Myocyte (in vitro differentiated cells): ENCODE results near the gene UBN1. TPM values are rescaled to one million over a fixed set of nuclear protein-coding genes. Genes with fewer than 3 reads are reported as not detected.

Experiments
- DNase-seq: peaks from one replicate; pipeline ENCODE4 v3.0.0-alpha.2; 2012; ENCODE audit warnings: low read depth
- total RNA-seq: library from RNA; depleted of rRNA; stranded (reverse); fragments of >200 nt; gene quantifications from 2 replicates; pipeline ENCODE4 v1.2.3, GENCODE V29; 2014

The UBN1 gene
- total RNA-seq, 1 donor from 2014 or later: 35.4 TPM

DNA sequence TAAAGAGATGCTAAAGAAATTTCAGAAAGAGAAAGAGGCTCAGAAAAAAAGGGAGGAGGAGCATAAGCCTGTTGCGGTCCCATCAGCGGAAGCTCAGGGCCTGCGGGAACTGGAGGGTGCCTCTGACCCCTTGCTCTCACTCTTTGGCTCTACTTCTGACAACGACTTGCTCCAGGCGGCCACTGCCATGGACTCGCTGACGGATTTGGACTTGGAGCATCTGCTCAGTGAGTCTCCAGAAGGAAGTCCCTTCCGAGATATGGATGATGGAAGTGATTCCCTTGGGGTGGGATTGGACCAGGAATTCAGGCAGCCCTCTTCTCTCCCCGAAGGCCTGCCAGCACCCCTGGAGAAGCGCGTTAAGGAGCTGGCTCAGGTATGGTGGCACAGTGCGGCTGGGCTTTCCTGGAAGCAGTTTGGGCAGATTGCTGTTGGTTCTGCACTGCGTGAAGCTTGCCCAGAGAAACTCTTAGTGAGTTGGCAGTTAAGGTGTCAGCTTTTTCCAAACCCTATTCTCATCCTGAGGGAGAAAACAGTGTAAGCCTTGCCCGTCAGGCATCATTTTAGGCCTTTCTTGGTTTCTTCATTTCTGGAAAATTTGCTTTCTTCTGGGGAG is 13.6 kb downstream of the UBN1 start:
- no peak for DNase-seq

DNA sequence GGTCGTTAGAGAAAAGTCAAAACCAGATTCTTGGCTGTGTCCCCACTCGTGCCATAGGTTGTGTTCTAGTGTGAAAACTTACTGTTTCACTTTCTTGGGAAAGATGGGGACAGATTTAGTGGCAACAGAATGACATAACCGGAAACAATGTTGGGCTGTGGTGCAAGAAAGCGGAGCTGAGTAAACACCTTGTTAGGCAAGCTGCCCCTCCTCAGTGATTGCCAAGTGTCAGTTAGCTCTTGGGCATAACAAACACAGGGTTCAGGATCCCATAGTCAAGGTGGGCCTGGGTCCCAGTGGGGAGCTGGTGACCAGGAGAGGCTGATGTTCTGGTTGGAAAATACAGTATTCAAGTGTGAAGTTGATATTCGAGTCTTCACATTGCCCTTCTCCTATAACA is 15.4 kb downstream of the UBN1 start:
- DNase-seq: no peak

DNA sequence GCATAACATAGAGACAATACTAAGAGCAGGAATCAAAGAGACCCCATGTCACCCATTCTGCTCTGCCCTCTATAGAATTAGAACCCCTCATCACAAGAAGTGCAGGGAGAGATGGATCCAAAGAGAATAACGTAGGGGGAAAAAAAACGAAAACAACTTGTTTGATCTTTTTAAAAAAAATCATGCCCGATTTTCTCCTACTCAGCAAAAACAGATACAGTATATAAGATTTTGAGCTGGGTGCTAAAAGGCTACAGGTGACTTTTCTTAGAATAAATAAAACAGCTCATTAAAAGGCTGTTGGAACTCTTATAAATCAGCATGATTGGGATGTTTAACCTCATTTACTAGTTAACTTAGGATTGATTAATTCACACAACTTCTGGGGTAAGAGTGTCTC is 17.4 kb downstream of the UBN1 start:
- DNase-seq: no peak

DNA sequence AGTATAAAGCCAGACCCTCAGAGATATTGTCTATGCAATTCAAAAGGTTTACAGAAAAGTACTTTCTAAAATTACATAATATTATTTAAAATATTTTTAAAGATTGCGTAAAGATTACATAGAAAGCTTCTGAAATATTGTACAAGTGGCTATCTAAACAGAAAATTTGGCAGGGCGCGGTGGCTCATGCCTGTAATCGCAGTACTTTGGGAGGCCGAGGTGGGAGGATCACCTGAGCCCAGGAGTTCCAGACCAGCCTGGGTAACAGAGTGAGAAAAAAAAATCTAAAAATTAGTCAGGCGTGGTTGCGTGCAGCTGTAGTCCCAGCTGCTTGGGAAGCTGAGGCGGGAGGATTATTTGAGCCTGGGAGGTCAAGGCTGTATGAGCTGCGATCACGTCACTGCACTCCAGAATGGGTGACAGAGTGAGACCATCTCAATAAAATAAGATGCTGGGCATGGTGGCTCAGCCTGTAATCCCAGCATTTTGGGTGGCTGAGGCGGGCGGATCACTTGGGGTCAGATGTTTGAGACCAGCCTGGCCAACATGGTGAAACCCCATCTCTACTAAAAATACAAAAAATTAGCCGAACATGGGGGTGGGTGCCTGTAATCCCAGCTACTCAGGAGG is 18.1 kb downstream of the UBN1 start:
- no peak for DNase-seq

DNA sequence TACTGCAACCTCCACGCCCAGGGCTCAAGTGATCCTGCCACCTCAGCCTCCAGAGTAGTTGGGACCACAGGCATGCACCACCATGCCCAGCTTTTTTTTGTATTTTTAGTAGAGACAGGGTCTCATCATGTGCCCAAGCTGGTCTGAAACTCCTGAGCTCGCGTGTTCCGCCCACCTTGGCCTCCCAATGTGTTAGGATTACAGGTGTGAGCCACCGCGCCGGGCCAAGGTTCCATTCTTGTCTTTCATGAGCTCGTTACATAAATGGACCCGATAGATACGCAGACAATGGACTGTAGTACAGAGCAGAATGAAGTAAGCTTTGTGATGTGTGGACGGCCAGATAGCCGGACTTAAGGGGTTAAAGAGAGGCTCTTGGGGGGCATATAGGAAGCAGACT is 19.3 kb downstream of the UBN1 start:
- DNase-seq: no peak

DNA sequence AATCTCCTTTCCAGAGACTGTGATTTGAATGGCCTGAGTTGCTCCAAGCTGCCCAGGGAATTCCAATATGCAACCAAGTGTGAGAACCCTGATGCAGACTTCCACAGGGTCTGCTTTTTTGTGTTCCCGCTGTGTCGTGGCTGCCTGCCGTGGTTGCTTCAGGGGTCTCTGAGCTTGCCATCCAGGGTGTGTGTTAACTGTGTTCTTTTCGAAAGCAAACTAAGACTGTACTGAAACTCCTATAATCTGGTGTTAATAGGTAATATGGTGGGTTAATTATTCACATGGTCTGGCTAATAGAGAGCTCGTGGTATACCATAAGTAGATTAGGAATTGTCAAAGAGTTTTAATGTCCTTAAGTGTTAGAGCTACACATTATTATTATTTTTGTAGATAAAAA is 20.7 kb downstream of the UBN1 start:
- no peak for DNase-seq

DNA sequence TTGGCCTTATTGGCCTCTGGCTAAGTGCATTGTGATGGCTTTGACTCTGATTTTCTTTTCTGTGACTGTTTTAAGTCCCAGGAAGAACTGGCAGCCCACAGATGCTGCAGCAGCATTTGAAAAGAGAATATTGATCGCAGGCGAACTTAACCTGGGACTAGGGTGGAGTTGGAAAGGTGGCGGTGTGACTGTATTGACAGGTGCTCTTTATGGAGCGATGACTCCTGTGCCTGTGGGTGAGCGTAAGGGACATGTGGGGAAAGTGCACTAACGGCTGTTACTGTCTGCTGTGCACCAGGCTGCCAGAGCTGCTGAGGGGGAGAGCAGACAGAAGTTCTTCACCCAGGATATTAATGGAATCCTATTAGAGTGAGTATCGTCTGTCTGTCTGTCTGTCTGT is 21.3 kb downstream of the UBN1 start:
- DNase-seq: no peak

DNA sequence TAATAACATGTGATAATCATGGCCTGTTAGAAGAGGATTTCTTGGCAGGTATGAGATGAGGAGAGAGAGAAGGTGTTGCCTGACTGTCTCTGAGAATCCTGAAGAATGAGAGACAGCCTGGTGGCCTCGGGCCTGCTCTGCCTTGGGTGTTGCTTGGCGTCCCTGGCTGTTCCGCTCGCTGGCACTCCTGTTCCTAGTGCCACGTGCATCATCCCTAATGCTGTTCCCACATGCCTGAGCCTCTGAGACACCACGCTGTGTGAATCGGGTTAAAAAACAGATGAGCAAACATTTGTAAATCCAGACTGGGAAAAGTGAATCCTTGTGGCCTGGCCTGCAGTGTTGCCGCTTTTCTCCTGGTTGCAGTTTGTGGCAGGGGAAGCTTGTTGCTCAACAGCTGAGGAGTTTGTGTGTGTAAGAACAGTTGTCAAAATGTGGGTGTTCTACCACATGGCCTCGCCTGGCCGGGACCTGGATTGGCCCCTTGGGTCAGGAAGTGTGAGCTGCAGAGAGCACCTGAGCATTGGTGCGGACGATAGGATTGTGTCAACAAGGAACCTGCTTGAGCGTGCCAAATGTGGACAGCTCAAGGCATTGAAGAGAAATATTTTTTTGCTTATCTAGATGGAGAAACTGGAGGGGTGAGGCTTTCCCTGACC is 22.0 kb downstream of the UBN1 start:
- DNase-seq: peak; percentile 43

DNA sequence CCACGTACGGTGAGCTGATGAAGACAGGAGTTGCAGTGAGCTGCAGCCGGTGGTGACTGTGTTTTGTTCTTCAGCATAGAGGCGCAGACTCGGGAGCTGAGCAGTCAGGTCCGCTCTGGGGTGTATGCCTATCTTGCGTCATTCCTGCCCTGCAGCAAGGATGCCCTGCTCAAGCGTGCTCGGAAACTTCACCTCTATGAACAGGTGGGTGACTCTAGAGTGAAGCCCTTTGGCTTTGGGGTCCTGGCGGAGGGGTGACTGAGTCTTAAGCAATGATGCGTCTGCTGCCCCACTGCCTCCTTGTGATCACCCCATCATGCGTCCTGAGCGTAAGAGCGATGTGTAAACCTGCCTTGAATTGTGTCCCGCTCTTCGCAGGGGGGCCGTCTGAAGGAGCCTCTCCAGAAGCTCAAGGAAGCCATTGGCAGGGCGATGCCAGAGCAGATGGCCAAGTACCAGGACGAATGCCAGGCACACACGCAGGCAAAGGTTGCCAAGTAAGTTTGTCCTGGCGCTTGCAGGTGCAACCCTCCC is 22.9 kb downstream of the UBN1 start:
- no peak for DNase-seq

DNA sequence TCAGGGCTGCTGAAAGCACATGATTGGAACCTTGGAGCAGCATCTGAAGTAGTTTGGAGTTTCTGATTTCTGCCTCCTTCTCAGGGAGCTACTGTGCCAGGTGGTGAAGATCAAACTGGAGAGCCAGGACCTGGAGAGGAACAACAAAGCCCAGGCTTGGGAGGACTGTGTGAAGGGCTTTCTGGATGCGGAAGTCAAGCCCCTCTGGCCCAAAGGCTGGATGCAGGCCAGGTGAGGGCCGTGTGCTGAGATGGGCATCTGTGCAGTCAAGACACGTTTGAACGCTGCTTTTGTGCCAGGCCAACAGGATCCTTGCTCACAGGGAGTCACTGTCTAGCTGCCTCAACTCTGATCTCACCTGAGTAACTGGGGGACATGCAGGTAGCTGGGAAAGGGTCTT is 23.8 kb downstream of the UBN1 start:
- DNase-seq: no peak

DNA sequence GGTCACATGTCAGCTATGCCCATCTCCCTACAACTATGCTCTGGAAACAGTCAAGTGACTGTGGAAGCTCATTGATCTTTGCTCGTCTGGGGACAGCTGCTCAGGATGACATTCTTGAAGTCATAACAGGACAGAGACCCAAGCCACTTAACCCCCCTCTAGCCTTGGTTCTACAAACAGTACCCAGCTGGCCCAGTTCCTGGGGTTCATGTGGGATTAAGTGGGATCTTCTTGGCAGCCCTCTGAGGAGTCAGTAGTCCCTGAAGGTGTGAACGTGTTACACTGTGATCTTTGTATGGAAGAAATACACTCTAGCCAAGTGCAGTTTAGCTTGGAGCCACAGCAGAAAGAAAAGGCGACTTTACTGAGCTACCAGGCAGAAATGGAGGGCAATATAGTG is 25.8 kb downstream of the UBN1 start:
- no peak for DNase-seq

DNA sequence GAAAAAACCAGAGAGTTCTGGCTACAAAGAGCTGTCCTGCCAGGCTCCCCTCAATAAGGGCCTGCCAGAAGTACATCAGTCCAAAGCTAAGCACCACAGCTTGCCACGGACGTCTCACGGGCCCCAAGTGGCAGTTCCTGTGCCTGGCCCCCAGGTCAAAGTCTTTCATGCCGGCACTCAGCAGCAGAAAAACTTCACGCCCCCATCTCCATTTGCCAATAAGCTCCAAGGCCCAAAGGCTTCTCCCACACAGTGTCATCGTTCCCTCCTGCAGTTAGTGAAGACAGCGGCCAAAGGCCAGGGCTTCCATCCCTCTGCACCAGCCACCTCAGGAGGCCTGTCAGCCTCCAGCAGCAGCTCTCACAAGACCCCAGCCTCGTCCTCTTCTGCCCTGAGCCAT is 27.4 kb downstream of the UBN1 start:
- no peak for DNase-seq

DNA sequence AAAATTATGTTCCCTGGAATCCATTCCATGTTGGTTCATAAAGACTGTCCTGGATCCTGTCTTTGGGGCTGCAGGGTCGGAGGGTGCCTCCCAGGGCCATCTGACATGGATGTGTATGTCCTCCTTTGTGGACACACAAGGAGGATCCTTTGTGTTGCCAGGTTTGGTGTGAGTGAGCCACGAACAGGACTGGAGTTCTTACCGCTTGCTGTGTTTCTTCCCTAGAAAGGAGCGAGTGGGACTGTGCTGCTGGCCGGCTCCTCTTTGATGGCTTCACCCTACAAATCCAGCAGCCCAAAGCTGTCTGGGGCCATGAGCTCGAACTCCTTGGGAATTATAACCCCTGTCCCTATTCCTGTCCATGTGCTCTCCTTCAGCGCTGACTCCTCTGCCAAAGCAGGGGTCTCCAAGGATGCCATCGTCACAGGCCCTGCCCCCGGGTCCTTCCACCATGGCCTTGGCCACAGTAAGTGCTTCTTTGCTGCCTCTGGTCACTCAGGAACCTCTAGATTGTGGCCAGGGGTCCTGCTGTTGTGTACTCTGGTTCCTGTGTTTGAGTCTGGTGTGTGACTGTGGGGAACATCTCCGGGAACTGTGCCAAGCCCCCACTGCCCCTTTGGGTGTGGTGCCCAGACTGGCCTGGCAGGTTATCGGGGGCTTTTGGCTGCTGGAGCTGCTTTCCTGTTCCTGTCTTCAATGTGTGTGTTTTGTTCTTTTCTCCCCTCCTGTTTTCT is 29.5 kb downstream of the UBN1 start:
- no peak for DNase-seq

DNA sequence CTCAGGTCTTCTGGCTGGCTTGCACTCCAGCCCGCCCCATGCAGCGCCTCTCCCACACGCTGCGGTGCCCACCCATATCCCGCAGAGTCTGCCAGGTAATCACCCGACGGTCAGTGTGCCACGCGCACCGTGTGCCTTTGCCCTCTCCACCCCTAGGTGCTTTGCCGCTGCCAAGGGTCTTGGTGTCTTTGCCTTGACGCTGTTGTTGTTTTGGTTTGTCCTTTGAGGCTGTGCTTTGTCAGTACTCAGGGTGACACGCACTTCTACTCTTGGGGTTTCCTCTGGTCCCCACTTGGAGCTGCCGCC is 30.1 kb downstream of the UBN1 start:
- no peak for DNase-seq

DNA sequence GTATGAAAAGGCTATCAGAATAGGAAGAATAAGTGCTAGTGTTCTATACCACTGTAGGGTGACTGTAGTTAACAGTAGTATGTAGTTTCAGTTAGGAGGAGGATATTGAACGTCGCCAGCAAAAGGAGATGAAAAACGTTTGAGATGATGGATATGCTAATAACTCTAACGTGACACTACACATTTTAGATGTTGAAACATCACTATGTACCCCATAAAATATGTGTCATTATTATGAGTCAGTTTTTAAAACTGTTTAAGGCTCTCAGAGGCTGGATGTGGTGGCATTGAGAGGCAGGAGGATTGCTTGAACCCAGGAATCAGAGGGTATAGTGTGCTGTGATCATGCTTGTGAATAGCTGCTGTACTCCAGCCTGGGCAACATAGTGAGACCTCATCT is 31.8 kb downstream of the UBN1 start:
- no peak for DNase-seq

DNA sequence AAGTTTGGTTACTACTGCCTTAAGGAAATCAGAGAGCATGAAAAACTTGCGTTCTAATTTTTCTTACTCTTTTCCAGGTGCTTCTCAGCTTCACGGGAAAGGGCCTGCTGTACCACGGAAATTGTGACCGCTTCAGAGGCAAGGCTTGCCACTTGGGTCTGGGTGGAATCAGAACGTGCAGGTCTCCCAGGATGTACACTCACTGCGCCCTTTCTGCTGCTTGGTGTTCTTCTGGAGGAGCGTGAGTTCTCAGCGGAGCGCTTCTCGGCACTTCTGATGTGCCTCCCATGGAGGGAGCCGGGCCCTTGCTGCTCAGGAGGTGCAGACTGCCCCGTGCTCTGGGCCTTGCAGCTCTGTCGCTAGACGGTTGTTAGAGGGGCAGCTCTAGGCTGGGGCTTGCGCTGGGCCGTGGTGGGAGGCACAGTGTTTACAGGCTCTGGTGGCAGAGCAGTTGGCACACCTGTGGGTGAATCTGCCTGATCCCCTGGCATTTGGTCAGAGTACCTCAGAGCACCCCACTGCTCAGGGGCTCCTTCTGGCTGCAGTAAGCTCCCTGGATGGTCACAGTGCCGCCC is 32.8 kb downstream of the UBN1 start:
- DNase-seq: no peak

DNA sequence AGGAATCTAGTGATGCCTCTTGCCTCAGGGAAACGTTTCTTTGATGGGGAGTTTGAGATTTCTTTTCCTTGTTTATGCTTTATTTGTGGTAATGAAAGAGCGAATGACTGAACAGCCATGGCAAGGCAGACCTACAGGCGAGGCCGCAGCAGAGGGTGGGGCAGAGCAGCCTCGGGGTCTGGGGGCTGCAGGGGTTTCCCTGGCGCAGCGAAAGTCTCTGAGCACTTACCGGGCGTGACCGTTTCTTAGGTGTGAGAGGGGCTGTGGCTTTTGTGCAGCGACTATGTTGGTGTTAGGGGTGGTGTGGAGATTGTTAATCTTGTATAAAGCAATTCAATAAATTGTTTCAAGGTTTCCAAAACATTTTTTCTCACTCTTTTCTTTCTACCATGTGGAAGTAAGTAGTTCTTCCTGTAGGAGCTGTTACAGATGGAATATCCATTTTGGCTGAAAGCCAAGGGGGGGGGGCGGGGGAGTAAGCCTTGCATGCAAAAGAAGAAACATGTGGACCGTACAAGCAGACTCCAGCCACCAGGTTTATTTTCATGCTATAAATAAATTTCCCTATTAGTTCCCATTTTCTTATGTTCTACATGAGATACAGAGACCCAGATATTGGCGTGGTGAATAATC is 34.8 kb downstream of the UBN1 start:
- DNase-seq: no peak

DNA sequence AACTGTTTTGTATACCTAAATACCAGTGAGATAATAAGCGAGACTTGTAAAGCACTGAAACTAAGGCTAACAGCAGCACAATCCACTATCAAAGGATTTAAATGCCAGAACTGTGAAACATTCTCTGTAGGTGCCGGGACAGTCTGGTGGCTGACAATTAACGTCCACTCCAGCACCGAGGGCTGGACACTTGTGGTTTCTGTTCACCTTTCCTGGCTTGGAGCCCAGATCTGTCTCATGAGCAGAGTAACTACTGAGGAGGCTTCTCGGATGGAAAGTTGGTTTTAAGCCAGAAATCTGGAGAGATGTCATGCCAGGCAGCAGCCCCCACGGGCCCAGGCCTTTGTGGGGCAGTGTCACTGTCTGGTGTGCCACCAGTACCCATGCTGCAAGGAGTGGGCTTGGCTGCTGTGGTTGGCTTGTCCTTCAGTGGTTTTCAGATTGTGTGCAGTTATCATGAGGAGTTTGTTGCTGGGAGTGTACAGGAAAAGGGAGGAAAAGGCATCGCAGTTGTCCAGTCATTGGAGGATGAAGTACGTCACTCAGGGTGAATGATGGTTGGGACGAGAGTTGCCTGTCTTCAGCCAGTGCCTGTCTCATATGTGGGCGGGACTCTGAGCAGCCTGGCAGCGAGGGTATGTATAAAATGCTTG is 35.5 kb downstream of the UBN1 start:
- DNase-seq: peak; percentile 74

DNA sequence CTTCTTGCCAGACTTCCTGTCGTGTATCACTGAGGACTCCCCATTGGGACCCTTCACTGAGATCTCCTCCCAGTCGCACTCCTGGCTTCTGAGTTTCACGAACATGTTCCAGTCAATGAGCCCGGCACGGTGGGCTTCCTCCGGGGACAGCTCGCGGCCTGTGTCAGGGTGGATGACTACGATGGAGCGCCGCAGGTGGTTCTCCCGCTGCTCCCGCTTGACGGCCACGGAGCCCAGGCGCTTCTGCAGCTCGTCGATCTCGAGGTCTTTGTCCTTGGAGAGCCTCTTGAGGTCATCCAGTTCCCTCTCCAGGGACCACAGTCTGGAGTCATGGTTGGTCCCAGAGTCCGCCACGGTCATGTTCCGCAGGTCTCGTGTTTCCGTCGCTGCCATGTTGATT is 36.2 kb downstream of the UBN1 start:
- no peak for DNase-seq

DNA sequence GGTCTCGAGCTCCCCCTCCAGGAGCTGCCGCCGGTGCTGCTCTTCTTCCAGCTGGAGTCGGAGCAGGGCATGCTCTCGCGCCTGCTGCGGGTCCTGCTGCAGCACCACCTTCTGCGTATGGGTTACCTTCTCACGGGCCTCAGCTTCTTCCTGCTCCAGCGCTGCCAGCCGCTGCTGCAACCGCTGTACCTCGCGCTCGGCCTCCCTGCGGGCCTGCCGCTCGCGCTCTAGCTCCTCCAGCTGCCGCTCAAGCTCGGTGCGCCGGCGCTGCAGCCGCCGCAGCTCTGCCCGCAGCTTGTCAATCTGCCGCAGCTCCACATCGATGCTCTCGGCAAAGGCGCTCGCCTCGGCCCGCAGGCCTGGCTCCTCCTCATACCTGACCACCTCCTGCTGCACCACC is 36.9 kb downstream of the UBN1 start:
- no peak for DNase-seq
